ENCODE results near the gene TMEM229B. TPM values are rescaled to one million over a fixed set of nuclear protein-coding genes. Genes with fewer than 3 reads are reported as not detected.

Gene TMEM229B
- total RNA-seq, 1 experiment from 2014 or later, result 0.71 TPM

GRCh38 chr14:67493092-67493717, 4.7 kb upstream of the TMEM229B start:
- DNase-seq (ENCODE audit: low read depth, low spot score) (no peak), ATAC-seq (no peak)
- Histone ChIP-seq H3K27me3 (ENCODE audit: insufficient read depth, low read length) (no peaks in the 10 kb centered on the region), H4K20me1 (ENCODE audit: insufficient read depth) (no peaks in the 10 kb centered on the region), H3K27ac (ENCODE audit: low read depth, low read length) (no peak overlapping the region), H3K36me3 (ENCODE audit: control insufficient read depth in 1 of 2, insufficient read depth in 2 of 2, low read length in 2 of 2) (no peaks in the 10 kb centered on the region), H3K4me3 (replicated peaks in 1 of 2; ENCODE audit: low read depth in 1 of 2, low read length in 2 of 2) (no peak overlapping the region), H3K9me2 (ENCODE audit: insufficient read depth) (no peaks in the 10 kb centered on the region), H3K9ac (ENCODE audit: low read length) (no peak overlapping the region), H2AFZ (ENCODE audit: low read depth, low read length, poor library complexity, severe bottlenecking) (no peak overlapping the region), H3K9me3 (ENCODE audit: control insufficient read depth in 1 of 2, insufficient read depth in 1 of 2, low read depth in 1 of 2, low read length in 2 of 2) (peaks cover 3 to 11% of the 10 kb centered on the region in 2 experiments; a peak in 2 of 4 replicates), H3K4me2 (ENCODE audit: low read length) (no peak overlapping the region), H3K4me1 (ENCODE audit: control insufficient read depth in 1 of 2, insufficient read depth in 2 of 2, low read length in 2 of 2) (no peaks in the 10 kb centered on the region), H3K79me2 (ENCODE audit: insufficient read depth, low read length) (no peaks in the 10 kb centered on the region)
- POLR2A ChIA-PET, result no interaction called here
- no TSS peak for BruUV-seq (replicated peaks)
- intact Hi-C loops (cut with micrococcal nuclease), result no loop called here
- CTCF ChIA-PET, result no interaction called here
- TF ChIP-seq POLR2AphosphoS5 (IDR thresholded peaks at IDR 0.05; ENCODE audit: low read depth, low read length) (no peak), ZFX (IDR thresholded peaks at IDR 0.05) (no peak), SRF (IDR thresholded peaks at IDR 0.05; ENCODE audit: low read depth) (no peak), CBX3 (IDR thresholded peaks at IDR 0.05; ENCODE audit: low read depth) (peak; percentile 65; the same call in 1 of the 2 replicates)
- RAD21 ChIA-PET (ENCODE audit: low non-redundant PET in 1 of 2, low total read pairs in 2 of 2, uncharacterized antibody in 2 of 2, unreplicated experiment in 2 of 2), result no interaction called here

- H3K4me3 ChIP-seq (replicated peaks in 1 of 2; ENCODE audit: low read depth in 1 of 2, low read length in 2 of 2), result no peak overlapping the region
- H4K20me1 ChIP-seq (ENCODE audit: insufficient read depth), result no peaks in the 10 kb centered on the region
- CTCF ChIA-PET, result no interaction called here
- ATAC-seq (no peak), DNase-seq (ENCODE audit: low read depth, low spot score) (no peak)
- H3K4me1 ChIP-seq (ENCODE audit: control insufficient read depth in 1 of 2, insufficient read depth in 2 of 2, low read length in 2 of 2), result no peaks in the 10 kb centered on the region
- intact Hi-C loops (cut with micrococcal nuclease), result no loop called here
- BruUV-seq (replicated peaks), result no TSS peak
- no peaks in the 10 kb centered on the region for H3K27me3 ChIP-seq (ENCODE audit: insufficient read depth, low read length)
- H3K9ac ChIP-seq (ENCODE audit: low read length), result no peak overlapping the region
- H3K4me2 ChIP-seq (ENCODE audit: low read length), result no peak overlapping the region
- no peaks in the 10 kb centered on the region for H3K9me2 ChIP-seq (ENCODE audit: insufficient read depth)
- POLR2A ChIA-PET, result no interaction called here
- H2AFZ ChIP-seq (ENCODE audit: low read depth, low read length, poor library complexity, severe bottlenecking), result no peak overlapping the region
- H3K9me3 ChIP-seq (ENCODE audit: control insufficient read depth in 1 of 2, insufficient read depth in 1 of 2, low read depth in 1 of 2, low read length in 2 of 2), result peaks cover 3 to 11% of the 10 kb centered on the region in 2 experiments; a peak in 2 of 4 replicates
- H3K36me3 ChIP-seq (ENCODE audit: control insufficient read depth in 1 of 2, insufficient read depth in 2 of 2, low read length in 2 of 2), result no peaks in the 10 kb centered on the region
- RAD21 ChIA-PET (ENCODE audit: low non-redundant PET in 1 of 2, low total read pairs in 2 of 2, uncharacterized antibody in 2 of 2, unreplicated experiment in 2 of 2), result no interaction called here
- H3K27ac ChIP-seq (ENCODE audit: low read depth, low read length), result no peak overlapping the region
- no peaks in the 10 kb centered on the region for H3K79me2 ChIP-seq (ENCODE audit: insufficient read depth, low read length)
- TF ChIP-seq MAX (IDR thresholded peaks at IDR 0.05) (no peak), SP1 (IDR thresholded peaks at IDR 0.05; ENCODE audit: low read depth) (no peak), POLR2A (IDR thresholded peaks at IDR 0.05; ENCODE audit: borderline replicate concordance, extremely low read depth, insufficient read depth, insufficient read length) (no peak), SRF (IDR thresholded peaks at IDR 0.05; ENCODE audit: low read depth) (no peak), ZFX (IDR thresholded peaks at IDR 0.05) (no peak), CTCF (IDR thresholded peaks at IDR 0.05 in 2 of 3, conservative IDR thresholded peaks at IDR 0.05 in 1 of 3; ENCODE audit: borderline replicate concordance in 1 of 3, insufficient read depth in 1 of 3, low read depth in 2 of 3, low read length in 2 of 3) (no peak), SIN3A (IDR thresholded peaks at IDR 0.05; ENCODE audit: low read depth) (no peak), ZBTB33 (IDR thresholded peaks at IDR 0.05; ENCODE audit: extremely low read depth, insufficient replicate concordance, low read length) (no peak), EZH2 (IDR thresholded peaks at IDR 0.05) (no peak), FOSL1 (IDR thresholded peaks at IDR 0.05; ENCODE audit: low read depth) (no peak), ZNF274 (IDR thresholded peaks at IDR 0.05; ENCODE audit: low read depth, low read length) (no peak)
These were observed 4.0 kb upstream of the TMEM229B start for GRCh38 chr14:67492538-67492937.

All from HCT116 (cell line).